GM15510 (cell line): ENCODE measurements around the gene SOX5.

Source experiments
- POLR2A ChIP-seq: IDR thresholded peaks from 3 replicates; pipeline ENCODE4 v1.6.1; 2011; ENCODE audit warnings: borderline replicate concordance; ENCODE audit not compliant: insufficient read length; ENCODE audit errors: extremely low read depth

The SOX5 gene

GRCh38 chr12:23931176-23931575, 18.3 kb downstream of the SOX5 start:
- TF ChIP-seq POLR2A = no peak

- no peak for TF ChIP-seq POLR2A
Observed at GRCh38 chr12:23930599-23930998, 18.9 kb downstream of the SOX5 start.

GRCh38 chr12:23929906-23930305, 19.6 kb downstream of the SOX5 start:
- no peak for TF ChIP-seq POLR2A

- no peak for TF ChIP-seq POLR2A
Observed at GRCh38 chr12:23927907-23928306, 21.6 kb downstream of the SOX5 start.

GRCh38 chr12:23921099-23921856, 28.2 kb downstream of the SOX5 start:
- no peak for TF ChIP-seq POLR2A

GRCh38 chr12:23911574-23911973, 37.9 kb downstream of the SOX5 start:
- TF ChIP-seq POLR2A = no peak

- TF ChIP-seq POLR2A = no peak
Observed at GRCh38 chr12:23909551-23909950, 39.9 kb downstream of the SOX5 start.

- TF ChIP-seq POLR2A = no peak
Observed at GRCh38 chr12:23906329-23906728, 43.1 kb downstream of the SOX5 start.

GRCh38 chr12:23899434-23899833, 50.0 kb downstream of the SOX5 start:
- TF ChIP-seq POLR2A = no peak

GRCh38 chr12:23898121-23898520, 51.3 kb downstream of the SOX5 start:
- no peak for TF ChIP-seq POLR2A

GRCh38 chr12:23895792-23896218, 53.7 kb downstream of the SOX5 start:
- no peak for TF ChIP-seq POLR2A

- no peak for TF ChIP-seq POLR2A
Observed at GRCh38 chr12:23893611-23894010, 55.9 kb downstream of the SOX5 start.

GRCh38 chr12:23891115-23891514, 58.4 kb downstream of the SOX5 start:
- TF ChIP-seq POLR2A = no peak

- TF ChIP-seq POLR2A = no peak
Observed at GRCh38 chr12:23889069-23889440, 60.4 kb downstream of the SOX5 start.

- no peak for TF ChIP-seq POLR2A
Observed at GRCh38 chr12:23888396-23889068, 60.9 kb downstream of the SOX5 start.
